Heart left ventricle (tissue), 16 donors: ENCODE results near the gene SEC24A. TPM values are rescaled to one million over a fixed set of nuclear protein-coding genes. Genes with fewer than 3 reads are reported as not detected.
"Not testable (repeated sequence)": the region's sequence is repeated elsewhere in the genome, so short reads cannot be mapped to it uniquely, and the experiment has no call there.

Source experiments
- ATAC-seq, 4 donors: fragments of 200-7000 bp; cut with Tn5 transposase; one replicate each; pipeline ENCODE4 v1.9.1; 2020 to 2022; ENCODE audit warnings: moderate library complexity in 4 of 4, mild to moderate bottlenecking in 3 of 4, moderate number of reproducible peaks in 1 of 4
- DNase-seq, 5 donors: peaks; one replicate each; pipeline ENCODE4 v3.0.0-alpha.2; 2020
- H3K27ac ChIP-seq, 12 donors: fragments of 200-600 bp; sonication (generic) in 4 of 12; one replicate each; pipeline versions ENCODE4 v1.5.0 to v1.8.0; 2016 to 2022; ENCODE audit warnings: mild to moderate bottlenecking in 2 of 12
- H3K27me3 ChIP-seq, 9 donors: fragments of 200-600 bp; sonication (generic) in 2 of 9; one replicate each; pipeline versions ENCODE4 v1.5.1 to v1.8.0; 2016 to 2022; ENCODE audit warnings: mild to moderate bottlenecking in 3 of 9
- H3K36me3 ChIP-seq, 9 donors: fragments of 200-600 bp; sonication (generic) in 2 of 9; one replicate each; pipeline versions ENCODE4 v1.5.0 to v1.8.0; 2018 to 2022; ENCODE audit warnings: mild to moderate bottlenecking in 2 of 9
- H3K4me1 ChIP-seq, 12 donors: fragments of 200-600 bp; sonication (generic) in 4 of 12; one replicate each; pipeline versions ENCODE4 v1.5.0 to v1.8.0; 2016 to 2022; ENCODE audit warnings: mild to moderate bottlenecking in 3 of 12
- H3K4me3 ChIP-seq, 12 donors: fragments of 200-600 bp; sonication (generic) in 4 of 12; one replicate each; pipeline versions ENCODE4 v1.5.0 to v1.8.0; 2017 to 2022; ENCODE audit warnings: mild to moderate bottlenecking in 9 of 12, moderate library complexity in 4 of 12
- H3K9me3 ChIP-seq, 12 donors: fragments of 200-600 bp; sonication (generic) in 4 of 12; one replicate each; pipeline versions ENCODE4 v1.5.0 to v1.8.0; 2016 to 2022; ENCODE audit warnings: mild to moderate bottlenecking in 1 of 12
- POLR2A ChIP-seq, 2 donors: fragments of 450-650 bp; IDR thresholded peaks; one replicate each; pipeline ENCODE4 v1.6.1; 2017; ENCODE audit warnings: antibody characterized with exemption in 2 of 2, mild to moderate bottlenecking in 2 of 2, moderate library complexity in 2 of 2
- WGBS, 4 donors: extraction: QIAGEN DNeasy Blood & Tissue Kit in 2 of 4; methylation state at CpG; one replicate each; pipeline versions ENCODE4 v1.1.5 to v1.1.7; 2013 to 2018; 5-methylcytosine and 5-hydroxymethylcytosine counted together
- intact Hi-C, 10 donors: fragments of 100-400 bp; cut with DNase I; formaldehyde crosslinking; loops; one replicate each; pipeline versions ENCODE4 v1.11.1 to v1.14.2; 2022
- polyA plus RNA-seq, 2 donors: library from polyadenylated mRNA; stranded (reverse); fragments of 200-250 nt; gene quantifications; one replicate each; pipeline ENCODE4 v1.2.3, GENCODE V29; 2013
- total RNA-seq, 9 donors: library from RNA; depleted of rRNA in 2 of 9; stranded (reverse); fragments of >200 nt in 2 of 9; fragmentation: NEBNext Ultra II Directional in 3 of 9; extraction: Animal tissue kit (Norgen Biotek cat#: 25700) in 3 of 9; gene quantifications; one replicate each; pipeline versions ENCODE4 v1.1.0 to v1.2.4, GENCODE V29; 2016 to 2023
- TF ChIP-seq, protein P1 (sequence below), 12 donors: fragments of 200-600 bp; sonication (generic) in 4 of 12; IDR thresholded peaks; one replicate each; pipeline versions ENCODE4 v1.5.0 to v1.8.0; 2018 to 2022; ENCODE audit warnings: antibody characterized with exemption in 12 of 12, mild to moderate bottlenecking in 5 of 12
- donor health status: ischemic (EF 13 %, LVEDD 7.1; RV severe dilation, severe dysfunction).
- donor health status: healthy with polysubstance abuse.
- donor health status: DM: no; HTN: yes; CAD: no.
- donor health status: DM: no; HTN: no; CAD: no.
- donor health status: ischemic (EF 25% LVEDD 6.9; RV normal size, moderate dysfunction).
- donor health status: ischemic (EF 25% LVEDD 5.7; RV mildly dilated, moderate dysfunction).
- donor health status: healthy.
- donor health status: DM: yes; HTN: yes; CAD: no.
- donor health status: ischemic (EF 35%, LVEDD 5.7; RV mildly dilated, moderate dysfunction).
- donor health status: nonischemic (EF 11% LVEDD 7.7; RV severe dilation, severe dysfunction).
- donor health status: DM: yes; HTN: yes; CAD: no.
- donor health status: PGD.
- donor health status: ischemic (EF 29% LVEDD 5.4; RV normal size, mild dysfunction).
- donor health status: nonischemic (EF 23%, LVEDD 6.1; RV moderate dilation, normal function).

SEC24A gene
- total and polyA plus RNA-seq, 11 donors: 2.2 to 15.7 (median 8.6) TPM

DNA sequence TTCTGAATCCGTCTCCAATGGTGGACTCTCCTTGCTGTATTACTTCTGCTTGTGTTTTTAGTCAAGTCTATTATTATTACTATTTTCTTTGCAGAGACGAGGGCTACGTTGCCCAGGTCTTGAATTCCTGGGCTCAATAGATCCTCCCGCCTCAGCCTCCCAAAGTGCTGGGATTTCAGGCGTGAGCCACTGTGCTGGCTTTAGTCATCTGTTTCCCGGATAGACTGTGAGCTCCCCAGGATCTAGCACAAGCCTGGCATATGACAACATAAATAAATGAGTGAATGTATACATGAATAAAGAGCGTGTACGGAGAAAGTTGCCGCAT is 109.6 kb downstream of the SEC24A start:
- WGBS, 4 donors: 23 to 26% (median 23%) methylated on average over 9 of the region's 9 CpGs
- H3K36me3 ChIP-seq: peaks cover 0 to 3% (median 0%) of the 10 kb centered on the region in 9 donors
- peaks cover 0 to 27% (median 19%) of the 10 kb centered on the region in 12 donors for H3K4me1 ChIP-seq
- intact Hi-C loops: loop anchor here in 2 of 10 donors (2.0 to 10.0 kb wide), 2 partner anchors 19 to 87 kb away; partner anchors contain the start of genes C5orf24 (in 1 of the 2) and CAMLG (in 1 of the 2)
- H3K4me3 ChIP-seq: peak overlapping the region; percentile 62 to 98 (median 80)
- DNase-seq (no peak), ATAC-seq (peak in 1 of 4 donors; percentile 4)
- TF ChIP-seq, protein P1, sequence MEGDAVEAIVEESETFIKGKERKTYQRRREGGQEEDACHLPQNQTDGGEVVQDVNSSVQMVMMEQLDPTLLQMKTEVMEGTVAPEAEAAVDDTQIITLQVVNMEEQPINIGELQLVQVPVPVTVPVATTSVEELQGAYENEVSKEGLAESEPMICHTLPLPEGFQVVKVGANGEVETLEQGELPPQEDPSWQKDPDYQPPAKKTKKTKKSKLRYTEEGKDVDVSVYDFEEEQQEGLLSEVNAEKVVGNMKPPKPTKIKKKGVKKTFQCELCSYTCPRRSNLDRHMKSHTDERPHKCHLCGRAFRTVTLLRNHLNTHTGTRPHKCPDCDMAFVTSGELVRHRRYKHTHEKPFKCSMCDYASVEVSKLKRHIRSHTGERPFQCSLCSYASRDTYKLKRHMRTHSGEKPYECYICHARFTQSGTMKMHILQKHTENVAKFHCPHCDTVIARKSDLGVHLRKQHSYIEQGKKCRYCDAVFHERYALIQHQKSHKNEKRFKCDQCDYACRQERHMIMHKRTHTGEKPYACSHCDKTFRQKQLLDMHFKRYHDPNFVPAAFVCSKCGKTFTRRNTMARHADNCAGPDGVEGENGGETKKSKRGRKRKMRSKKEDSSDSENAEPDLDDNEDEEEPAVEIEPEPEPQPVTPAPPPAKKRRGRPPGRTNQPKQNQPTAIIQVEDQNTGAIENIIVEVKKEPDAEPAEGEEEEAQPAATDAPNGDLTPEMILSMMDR (IDR thresholded peaks at IDR 0.05): no peak
- TF ChIP-seq POLR2A (IDR thresholded peaks at IDR 0.05): no peak
- no peaks in the 10 kb centered on the region for H3K27me3 ChIP-seq
- H3K9me3 ChIP-seq: no peaks in the 10 kb centered on the region
- H3K27ac ChIP-seq: peak overlapping the region in 8 of 12 donors; percentile 51 to 86 (median 66)

DNA sequence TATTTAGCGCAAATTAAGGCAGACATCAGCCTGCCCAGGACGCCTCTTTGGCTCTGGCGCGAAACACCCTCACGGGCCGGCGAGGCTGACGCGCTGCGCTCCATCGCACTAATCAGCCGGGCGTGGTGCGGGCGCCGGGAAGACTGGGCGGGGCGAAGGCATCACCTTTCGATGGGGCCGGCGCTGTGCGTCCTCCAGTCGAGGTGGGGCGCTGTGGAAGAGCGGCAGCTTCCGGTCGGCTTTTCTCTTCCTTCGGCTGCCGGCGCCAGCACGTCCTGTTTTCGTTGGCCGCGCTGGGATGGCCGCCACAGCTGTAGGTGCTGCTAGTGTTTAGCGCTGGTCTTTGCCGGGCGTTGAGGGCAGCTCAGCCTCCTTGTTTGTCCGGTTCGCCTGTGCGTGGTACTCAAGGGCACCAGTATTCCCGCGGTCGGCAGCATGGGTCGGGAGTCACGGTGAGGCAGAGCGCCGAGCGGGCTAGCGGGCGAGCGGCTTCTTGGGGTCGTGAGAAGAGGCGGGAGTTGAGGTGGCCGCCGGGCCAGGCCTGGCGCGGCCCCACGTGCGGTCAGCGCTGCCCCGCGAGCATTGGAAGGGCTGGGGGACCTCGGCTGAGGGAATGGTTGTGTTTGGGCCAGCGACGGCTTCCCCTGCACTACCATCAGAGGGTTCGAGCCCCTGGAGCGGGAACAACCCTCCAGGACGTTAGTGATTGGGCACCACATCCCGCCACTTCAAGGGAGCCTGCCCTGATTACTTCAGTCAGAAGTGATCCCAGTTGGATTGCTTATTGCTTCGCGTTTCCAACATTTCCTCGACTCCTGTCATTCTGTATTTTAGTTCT is 110.1 kb downstream of the SEC24A start, which contains the start of gene DDX46:
Gene DDX46 (plus strand): TSS at position 276 of the 838 bp plus-strand sequence. CDS start 160 bp downstream, at position 436.
- intact Hi-C loops: loop anchor here in 2 of 10 donors (2.0 to 10.0 kb wide), 2 partner anchors 20 to 86 kb away; partner anchors contain the start of genes C5orf24 (in 1 of the 2) and CAMLG (in 1 of the 2)

DNA sequence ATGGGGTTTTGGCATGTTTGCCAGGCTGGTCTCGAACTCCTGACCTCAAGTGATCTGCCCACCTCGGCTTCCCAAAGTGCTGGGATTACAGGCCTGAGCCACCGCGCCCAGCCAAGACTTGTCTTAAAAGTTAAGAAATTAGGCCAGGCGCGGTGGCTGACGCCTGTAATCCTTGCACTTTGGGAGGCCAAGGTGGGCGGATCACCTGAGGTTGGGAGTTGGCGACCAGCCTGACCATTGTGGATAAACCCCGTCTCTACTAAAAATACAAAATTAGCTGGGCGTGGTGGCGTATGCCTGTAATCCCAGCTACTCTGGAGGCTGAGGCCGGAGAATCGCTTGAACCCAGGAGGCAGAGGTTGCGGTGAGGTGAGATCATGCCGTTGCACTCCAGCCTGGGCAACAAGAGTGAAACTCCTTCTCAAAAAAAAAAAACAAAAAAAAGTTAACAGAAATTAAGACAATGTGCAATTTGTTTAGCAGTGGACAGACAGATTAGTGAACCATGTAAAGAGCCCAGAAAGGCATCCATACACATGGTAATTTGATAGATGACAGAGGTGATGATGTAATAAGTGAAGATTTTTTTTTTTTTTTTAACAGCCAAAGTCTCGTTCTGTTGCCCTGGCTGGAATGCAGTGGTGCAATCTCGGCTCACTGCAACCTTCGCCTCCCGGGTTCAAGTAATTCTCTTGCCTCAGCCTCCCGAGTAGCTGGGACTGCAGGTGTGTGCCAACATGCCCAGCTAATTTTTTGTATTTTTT is 119.1 kb downstream of the SEC24A start:
- 94 to 96% (median 95%) methylated on average over 21 of the region's 21 CpGs for WGBS, 4 donors
- not testable (repeated sequence) for H3K9me3 ChIP-seq

More for the DNA sequence above, 110.1 kb downstream of the SEC24A start, which contains the start of gene DDX46:
- peak; percentile 95 to 99 (median 99) for ATAC-seq
- peaks cover 0 to 7% (median under 1%) of the 10 kb centered on the region in 9 donors for H3K36me3 ChIP-seq
- DNase-seq: peak; percentile 91 to 96 (median 94)
- H3K4me3 ChIP-seq: peak within 1 kb of the TSS; percentile 62 to 98 (median 80)
- WGBS, 4 donors: 0 to 1% (median 0%) methylated on average over 31 to 73 of the region's 73 CpGs
- no peaks in the 10 kb centered on the region for H3K27me3 ChIP-seq
- H3K9me3 ChIP-seq: no peaks in the 10 kb centered on the region
- H3K4me1 ChIP-seq: peaks cover 0 to 28% (median 19%) of the 10 kb centered on the region in 12 donors
- TF ChIP-seq, protein P1 (IDR thresholded peaks at IDR 0.05): peak; percentile 55 to 95 (median 78)
- TF ChIP-seq POLR2A (IDR thresholded peaks at IDR 0.05): peak in 1 of 2 donors; percentile 74
- peak within 1 kb of the TSS in 11 of 12 donors; percentile 51 to 86 (median 67) for H3K27ac ChIP-seq

DNA sequence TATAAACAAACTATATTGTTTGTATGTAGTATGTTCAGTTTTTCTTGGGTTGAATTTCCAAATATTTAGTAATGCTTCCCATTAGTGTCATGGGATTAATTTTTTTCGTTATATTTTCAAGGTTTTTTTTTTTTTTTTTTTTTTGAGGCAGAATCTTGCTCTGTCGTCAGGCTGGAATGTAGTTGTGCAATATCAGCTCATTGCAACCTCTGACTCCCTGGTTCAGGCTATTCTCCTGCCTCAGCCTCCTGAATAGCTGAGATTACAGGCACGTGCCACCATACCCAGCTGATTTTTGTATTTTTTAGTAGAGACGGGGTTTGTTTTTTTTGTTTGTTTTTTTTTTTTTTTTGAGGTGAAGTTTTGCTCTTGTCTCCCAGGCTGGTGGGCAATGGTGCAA is 120.6 kb downstream of the SEC24A start:
- WGBS, 4 donors: 76 to 81% (median 80%) methylated on average over 4 of the region's 4 CpGs

More for the DNA sequence above, 119.1 kb downstream of the SEC24A start:
- H3K27ac ChIP-seq, H3K27me3 ChIP-seq, ATAC-seq, H3K4me3 ChIP-seq, DNase-seq, intact Hi-C loops, H3K4me1 ChIP-seq: not testable (repeated sequence)
- H3K36me3 ChIP-seq: peaks cover 3 to 95% (median 90%) of the 10 kb centered on the region in 9 donors

More for the DNA sequence above, 120.6 kb downstream of the SEC24A start:
- intact Hi-C loops: no loop called here
- no peak for DNase-seq
- H3K4me1 ChIP-seq: no peaks in the 10 kb centered on the region
- H3K36me3 ChIP-seq: peaks cover 3 to 100% (median 100%) of the 10 kb centered on the region in 9 donors
- no peaks in the 10 kb centered on the region for H3K9me3 ChIP-seq
- no peak overlapping the region for H3K4me3 ChIP-seq
- no peaks in the 10 kb centered on the region for H3K27me3 ChIP-seq
- no peak for ATAC-seq
- H3K27ac ChIP-seq: no peak overlapping the region
- TF ChIP-seq, protein P1 (IDR thresholded peaks at IDR 0.05): no peak
